ENCODE results near the gene TEX48.

TEX48 gene

GRCh38 chr9:114693248-114693855, 11.4 kb upstream of the TEX48 start:
- FAIRE-seq, result no peak

GRCh38 chr9:114691956-114692295, 9.9 kb upstream of the TEX48 start:
- FAIRE-seq, result no peak

GRCh38 chr9:114691046-114691955, 9.3 kb upstream of the TEX48 start:
- no peak for FAIRE-seq

GRCh38 chr9:114690308-114690707, 8.3 kb upstream of the TEX48 start:
- no peak for FAIRE-seq

DNA sequence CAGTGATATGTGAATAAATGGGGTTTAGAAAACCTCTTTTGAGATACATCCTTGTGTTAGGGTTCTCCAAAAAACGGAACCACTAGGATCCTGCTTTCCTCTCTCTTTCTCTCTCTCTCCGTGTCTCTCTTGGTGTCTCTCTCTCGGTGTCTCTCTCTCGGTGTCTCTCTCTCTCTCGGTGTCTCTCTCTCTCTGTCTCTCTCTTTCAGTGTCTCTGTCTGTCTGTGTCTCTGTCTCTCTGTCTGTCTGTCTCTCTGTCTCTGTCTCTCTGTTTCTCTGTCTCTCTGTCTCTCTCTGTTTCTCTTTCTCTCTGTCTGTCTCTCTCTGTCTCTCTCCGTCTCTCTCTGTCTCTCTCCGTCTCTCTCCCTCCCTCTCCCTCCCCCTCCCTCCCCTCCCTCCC, 7.8 kb upstream of the TEX48 start:
- no peak for FAIRE-seq

DNA sequence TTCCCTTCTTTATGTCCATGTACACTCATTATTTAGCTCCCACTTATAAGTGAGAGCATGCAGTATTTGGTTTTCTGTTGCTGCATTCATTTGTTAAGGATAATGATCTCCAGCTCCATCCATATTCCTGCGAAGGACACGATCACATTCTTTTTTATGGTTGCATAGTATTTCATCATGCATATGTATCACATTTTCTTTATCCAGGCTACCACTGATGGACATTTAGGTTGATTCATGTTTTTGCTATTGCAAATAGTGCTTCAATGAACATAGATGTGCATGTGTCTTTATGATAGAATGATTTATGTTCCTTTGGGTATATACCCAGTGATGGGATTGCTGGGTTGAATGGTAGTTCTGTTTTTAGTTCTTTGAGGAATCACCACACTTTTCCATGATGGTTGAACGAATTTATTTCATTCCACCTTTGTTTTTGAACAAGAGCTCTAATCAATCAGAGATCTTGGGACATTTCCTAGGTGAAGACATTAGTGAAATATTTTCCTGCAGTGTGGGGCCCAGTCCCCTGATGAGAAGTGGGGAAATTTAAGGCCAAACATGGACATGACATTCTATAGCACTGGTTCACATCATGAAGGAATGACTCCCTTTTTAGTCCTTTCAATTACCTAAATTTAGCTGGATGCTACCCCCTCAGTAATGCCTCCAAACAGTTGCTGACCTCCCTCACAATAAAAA, 7.1 kb upstream of the TEX48 start:
- no peak for FAIRE-seq

- FAIRE-seq, result no peak
Measured at GRCh38 chr9:114688379-114688778, 6.4 kb upstream of the TEX48 start.

DNA sequence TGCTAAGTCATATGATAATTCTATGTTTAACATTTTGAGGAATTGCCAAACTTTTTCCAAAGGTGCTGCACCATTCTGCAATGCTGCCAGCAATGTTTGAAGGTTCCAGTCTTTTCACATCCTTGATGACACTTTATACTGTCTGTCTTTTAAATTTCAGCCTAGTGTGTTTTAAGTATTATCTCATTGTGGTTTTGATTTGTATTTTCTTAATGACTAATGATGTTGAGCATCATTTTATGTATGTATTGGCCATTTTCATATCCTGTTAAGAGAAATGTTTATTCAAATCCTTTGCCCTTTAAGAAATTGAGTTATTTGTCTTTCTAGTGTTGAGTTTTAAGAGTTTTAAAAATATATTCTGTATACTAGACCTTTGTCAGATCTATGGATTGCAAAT, 5.0 kb upstream of the TEX48 start:
- FAIRE-seq, result no peak

DNA sequence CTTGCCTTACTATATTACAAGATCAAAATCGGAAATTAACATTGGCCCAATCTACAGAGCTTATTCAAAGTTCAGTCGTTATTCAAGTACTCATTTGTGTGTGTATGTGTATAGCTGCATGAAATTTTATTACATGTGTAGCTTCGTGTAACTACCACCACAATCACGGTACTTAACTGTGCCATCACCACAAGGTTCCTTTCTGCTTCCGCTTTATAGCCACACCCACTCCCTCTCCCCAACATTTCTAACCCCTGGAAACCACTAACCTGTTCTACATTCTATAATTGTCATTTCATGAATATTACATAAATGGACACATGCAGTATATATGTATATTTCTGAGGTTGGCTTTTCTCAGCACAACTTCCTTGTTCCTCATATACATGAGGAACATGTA, 4.0 kb upstream of the TEX48 start:
- FAIRE-seq, result no peak

DNA sequence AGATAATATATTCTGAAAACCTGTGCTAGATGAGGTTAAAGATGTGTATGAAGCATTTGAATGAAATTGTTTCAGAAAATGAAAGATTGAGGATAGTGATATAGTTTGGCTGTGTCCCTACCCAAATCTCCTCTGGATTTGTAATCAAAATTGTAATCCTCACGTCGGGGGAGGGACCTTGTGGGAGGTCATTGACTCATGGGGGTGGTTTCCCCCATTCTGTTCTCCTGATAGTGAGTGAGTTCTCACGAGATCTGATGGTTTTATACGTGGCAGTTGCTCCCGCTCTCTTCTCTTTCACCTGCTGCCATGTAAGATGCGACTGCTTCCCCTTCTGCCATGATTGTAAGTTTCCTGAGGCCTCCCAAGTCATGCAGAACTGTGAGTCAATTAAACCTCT, 2.0 kb upstream of the TEX48 start:
- FAIRE-seq, result no peak

DNA sequence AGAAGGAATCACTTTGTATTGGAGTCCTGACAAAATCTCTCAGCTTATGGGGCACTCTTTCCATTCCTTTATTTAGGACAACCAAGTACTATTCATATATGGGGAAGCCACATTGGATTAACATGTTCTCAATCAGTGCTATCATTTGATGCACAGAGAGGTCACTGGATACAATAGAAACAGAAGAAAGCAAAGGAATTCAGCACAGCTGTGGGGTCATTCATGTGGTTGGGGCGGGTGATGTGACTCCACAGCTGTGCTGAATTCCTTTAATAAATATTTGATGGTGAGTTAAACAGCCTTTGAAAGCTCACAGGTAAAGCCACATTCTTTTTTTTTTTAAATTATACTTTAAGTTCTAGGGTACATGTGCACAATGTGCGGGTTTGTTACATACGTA, 854 bp upstream of the TEX48 start:
- FAIRE-seq, result no peak

- FAIRE-seq, result no peak
Measured at GRCh38 chr9:114680259-114681001, 1.6 kb downstream of the TEX48 start.

- FAIRE-seq, result no peak
Measured at GRCh38 chr9:114678795-114679194, 3.2 kb downstream of the TEX48 start.

DNA sequence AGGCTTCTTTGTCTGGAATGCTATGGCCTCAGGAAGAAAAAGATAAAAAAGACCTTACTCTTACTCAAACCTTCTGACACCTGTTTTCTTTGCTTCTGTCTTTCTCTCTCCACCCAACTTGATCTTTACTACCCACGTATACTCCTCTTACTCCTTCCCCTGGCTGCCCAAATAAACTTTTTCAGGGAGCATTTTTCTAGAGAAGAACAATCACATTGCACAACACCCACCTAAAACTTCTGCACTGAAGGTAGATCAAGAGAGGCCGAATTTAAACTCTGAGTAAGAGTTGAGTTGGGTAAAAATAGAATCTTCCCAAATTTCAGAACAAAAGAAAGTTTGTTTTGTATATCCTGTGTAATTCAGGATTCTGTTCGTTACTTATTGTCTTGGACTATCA, 3.9 kb downstream of the TEX48 start:
- no peak for FAIRE-seq

- FAIRE-seq, result no peak
Measured at GRCh38 chr9:114677418-114677817, 4.6 kb downstream of the TEX48 start.

- FAIRE-seq, result no peak
Measured at GRCh38 chr9:114676901-114677300, 5.1 kb downstream of the TEX48 start.

- no peak for FAIRE-seq
Measured at GRCh38 chr9:114674798-114675540, 7.0 kb downstream of the TEX48 start.

DNA sequence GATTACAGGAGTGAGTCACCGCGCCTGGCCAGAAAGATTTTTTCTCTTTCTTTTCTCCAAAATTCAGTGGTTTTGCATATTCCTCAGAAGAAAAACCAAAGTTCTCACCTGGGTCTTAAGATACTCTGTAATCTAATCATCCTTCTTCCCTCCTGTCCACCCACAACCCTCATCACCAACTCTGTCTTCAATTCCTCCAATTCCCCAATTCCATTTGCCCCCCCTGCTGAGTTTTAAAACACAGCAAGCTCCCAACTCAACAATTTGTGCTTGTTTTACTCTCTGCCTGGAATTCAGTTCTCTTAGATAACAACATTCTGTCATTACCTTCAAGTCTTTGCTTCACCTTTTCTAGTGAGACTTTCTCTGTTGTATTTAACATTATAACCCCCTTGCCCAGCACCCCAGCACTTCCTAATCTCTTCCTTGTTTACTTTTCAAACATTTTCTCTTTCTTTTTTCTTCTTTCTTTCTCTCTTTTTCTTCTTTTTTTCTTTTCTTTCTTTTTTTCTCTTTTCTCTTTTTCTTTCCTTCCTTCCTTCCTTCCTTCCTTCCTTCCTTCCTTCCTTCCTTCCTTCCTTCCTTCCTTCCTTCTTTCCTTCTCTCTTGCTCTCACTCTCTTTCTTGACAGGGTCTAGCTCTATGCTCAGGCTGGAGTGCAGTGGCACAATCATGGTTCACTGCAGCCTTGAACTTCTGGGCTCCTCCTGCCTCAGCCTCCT, 7.8 kb downstream of the TEX48 start:
- FAIRE-seq, result no peak

- no peak for FAIRE-seq
Measured at GRCh38 chr9:114671605-114672004, 10.4 kb downstream of the TEX48 start.

- no peak for FAIRE-seq
Measured at GRCh38 chr9:114669961-114670360, 12.0 kb downstream of the TEX48 start.

GRCh38 chr9:114668146-114668545, 13.8 kb downstream of the TEX48 start:
- no peak for FAIRE-seq

DNA sequence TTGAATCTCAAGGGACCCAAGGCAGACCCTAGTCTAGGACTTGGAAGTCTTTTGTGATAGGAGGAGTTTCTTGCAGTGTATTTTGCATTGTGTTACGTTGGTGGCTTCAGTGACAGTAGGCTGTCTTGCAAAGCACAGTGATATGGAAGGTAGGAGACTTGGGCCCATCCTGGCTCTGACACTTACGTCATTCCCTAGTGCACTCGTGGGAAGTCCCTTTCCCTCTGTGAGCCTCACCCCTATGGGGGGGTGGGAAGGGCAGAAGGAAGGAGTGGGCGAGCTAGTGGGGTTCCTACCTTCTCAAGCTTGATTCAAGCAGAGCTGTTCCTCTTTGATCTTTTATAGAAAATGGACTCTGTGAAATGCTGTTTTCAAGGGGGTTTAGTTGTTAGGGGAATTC, 15.1 kb downstream of the TEX48 start:
- FAIRE-seq, result no peak

Measured in G401.6 (cell line).